Heart left ventricle (tissue), 16 donors: Measurements from ENCODE around the gene NKAIN2. TPM values are rescaled to one million over a fixed set of nuclear protein-coding genes. Genes with fewer than 3 reads are reported as not detected.

ENCODE experiments used
- ATAC-seq, 4 donors: fragments of 200-7000 bp; cut with Tn5 transposase; one replicate each; pipeline ENCODE4 v1.9.1; 2020 to 2022; ENCODE audit warnings: moderate library complexity in 4 of 4, mild to moderate bottlenecking in 3 of 4, moderate number of reproducible peaks in 1 of 4
- DNase-seq, 5 donors: peaks; one replicate each; pipeline ENCODE4 v3.0.0-alpha.2; 2020
- H3K27ac ChIP-seq, 12 donors: fragments of 200-600 bp; sonication (generic) in 4 of 12; one replicate each; pipeline versions ENCODE4 v1.5.0 to v1.8.0; 2016 to 2022; ENCODE audit warnings: mild to moderate bottlenecking in 2 of 12
- H3K27me3 ChIP-seq, 9 donors: fragments of 200-600 bp; sonication (generic) in 2 of 9; one replicate each; pipeline versions ENCODE4 v1.5.1 to v1.8.0; 2016 to 2022; ENCODE audit warnings: mild to moderate bottlenecking in 3 of 9
- H3K36me3 ChIP-seq, 9 donors: fragments of 200-600 bp; sonication (generic) in 2 of 9; one replicate each; pipeline versions ENCODE4 v1.5.0 to v1.8.0; 2018 to 2022; ENCODE audit warnings: mild to moderate bottlenecking in 2 of 9
- H3K4me1 ChIP-seq, 12 donors: fragments of 200-600 bp; sonication (generic) in 4 of 12; one replicate each; pipeline versions ENCODE4 v1.5.0 to v1.8.0; 2016 to 2022; ENCODE audit warnings: mild to moderate bottlenecking in 3 of 12
- H3K4me3 ChIP-seq, 12 donors: fragments of 200-600 bp; sonication (generic) in 4 of 12; one replicate each; pipeline versions ENCODE4 v1.5.0 to v1.8.0; 2017 to 2022; ENCODE audit warnings: mild to moderate bottlenecking in 9 of 12, moderate library complexity in 4 of 12
- H3K9me3 ChIP-seq, 12 donors: fragments of 200-600 bp; sonication (generic) in 4 of 12; one replicate each; pipeline versions ENCODE4 v1.5.0 to v1.8.0; 2016 to 2022; ENCODE audit warnings: mild to moderate bottlenecking in 1 of 12
- POLR2A ChIP-seq, 2 donors: fragments of 450-650 bp; IDR thresholded peaks; one replicate each; pipeline ENCODE4 v1.6.1; 2017; ENCODE audit warnings: antibody characterized with exemption in 2 of 2, mild to moderate bottlenecking in 2 of 2, moderate library complexity in 2 of 2
- WGBS, 4 donors: extraction: QIAGEN DNeasy Blood & Tissue Kit in 2 of 4; methylation state at CpG; one replicate each; pipeline versions ENCODE4 v1.1.5 to v1.1.7; 2013 to 2018; 5-methylcytosine and 5-hydroxymethylcytosine counted together
- intact Hi-C, 10 donors: fragments of 100-400 bp; cut with DNase I; formaldehyde crosslinking; loops; one replicate each; pipeline versions ENCODE4 v1.11.1 to v1.14.2; 2022
- polyA plus RNA-seq, 2 donors: library from polyadenylated mRNA; stranded (reverse); fragments of 200-250 nt; gene quantifications; one replicate each; pipeline ENCODE4 v1.2.3, GENCODE V29; 2013
- total RNA-seq, 9 donors: library from RNA; depleted of rRNA in 2 of 9; stranded (reverse); fragments of >200 nt in 2 of 9; fragmentation: NEBNext Ultra II Directional in 3 of 9; extraction: Animal tissue kit (Norgen Biotek cat#: 25700) in 3 of 9; gene quantifications; one replicate each; pipeline versions ENCODE4 v1.1.0 to v1.2.4, GENCODE V29; 2016 to 2023
- TF ChIP-seq, protein P1 (sequence below), 12 donors: fragments of 200-600 bp; sonication (generic) in 4 of 12; IDR thresholded peaks; one replicate each; pipeline versions ENCODE4 v1.5.0 to v1.8.0; 2018 to 2022; ENCODE audit warnings: antibody characterized with exemption in 12 of 12, mild to moderate bottlenecking in 5 of 12
- donor health status: ischemic (EF 13 %, LVEDD 7.1; RV severe dilation, severe dysfunction).
- donor health status: healthy with polysubstance abuse.
- donor health status: DM: no; HTN: yes; CAD: no.
- donor health status: DM: no; HTN: no; CAD: no.
- donor health status: ischemic (EF 25% LVEDD 6.9; RV normal size, moderate dysfunction).
- donor health status: ischemic (EF 25% LVEDD 5.7; RV mildly dilated, moderate dysfunction).
- donor health status: healthy.
- donor health status: DM: yes; HTN: yes; CAD: no.
- donor health status: ischemic (EF 35%, LVEDD 5.7; RV mildly dilated, moderate dysfunction).
- donor health status: nonischemic (EF 11% LVEDD 7.7; RV severe dilation, severe dysfunction).
- donor health status: DM: yes; HTN: yes; CAD: no.
- donor health status: PGD.
- donor health status: ischemic (EF 29% LVEDD 5.4; RV normal size, mild dysfunction).
- donor health status: nonischemic (EF 23%, LVEDD 6.1; RV moderate dilation, normal function).

NKAIN2 gene
- total and polyA plus RNA-seq, 11 donors: 0.19 to 0.83 (median 0.33) TPM; not detected in 2

DNA sequence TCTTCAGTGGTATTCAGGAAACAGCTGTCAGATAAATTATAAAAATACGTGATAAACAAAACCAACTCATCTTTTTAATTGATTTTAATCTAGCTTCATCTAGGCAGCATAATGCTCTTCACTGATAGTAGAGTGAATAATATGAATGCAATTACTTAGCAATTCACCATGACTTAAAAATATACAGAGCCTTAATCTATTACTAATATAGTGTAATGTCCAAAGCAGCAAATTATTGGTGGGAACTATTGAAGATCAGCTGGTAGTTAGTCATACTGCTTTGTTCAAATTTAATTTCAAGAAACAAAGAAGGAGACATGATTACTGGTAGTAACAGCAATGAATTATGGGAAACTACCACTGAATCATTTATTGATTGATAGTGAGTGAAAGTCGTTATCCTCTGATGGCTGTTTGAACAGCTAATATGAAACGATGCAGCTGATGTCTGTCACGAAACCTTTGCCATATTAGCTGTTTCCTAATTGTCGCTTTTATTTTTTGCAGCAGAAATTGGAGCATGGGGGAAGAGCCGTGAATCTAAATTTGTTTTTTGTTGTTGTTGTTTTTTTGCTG lies 99.2 kb downstream of the NKAIN2 start:
- intact Hi-C loops: no loop called here
- H3K27ac ChIP-seq: no peak overlapping the region
- no peak for TF ChIP-seq POLR2A (IDR thresholded peaks at IDR 0.05)
- TF ChIP-seq, protein P1, sequence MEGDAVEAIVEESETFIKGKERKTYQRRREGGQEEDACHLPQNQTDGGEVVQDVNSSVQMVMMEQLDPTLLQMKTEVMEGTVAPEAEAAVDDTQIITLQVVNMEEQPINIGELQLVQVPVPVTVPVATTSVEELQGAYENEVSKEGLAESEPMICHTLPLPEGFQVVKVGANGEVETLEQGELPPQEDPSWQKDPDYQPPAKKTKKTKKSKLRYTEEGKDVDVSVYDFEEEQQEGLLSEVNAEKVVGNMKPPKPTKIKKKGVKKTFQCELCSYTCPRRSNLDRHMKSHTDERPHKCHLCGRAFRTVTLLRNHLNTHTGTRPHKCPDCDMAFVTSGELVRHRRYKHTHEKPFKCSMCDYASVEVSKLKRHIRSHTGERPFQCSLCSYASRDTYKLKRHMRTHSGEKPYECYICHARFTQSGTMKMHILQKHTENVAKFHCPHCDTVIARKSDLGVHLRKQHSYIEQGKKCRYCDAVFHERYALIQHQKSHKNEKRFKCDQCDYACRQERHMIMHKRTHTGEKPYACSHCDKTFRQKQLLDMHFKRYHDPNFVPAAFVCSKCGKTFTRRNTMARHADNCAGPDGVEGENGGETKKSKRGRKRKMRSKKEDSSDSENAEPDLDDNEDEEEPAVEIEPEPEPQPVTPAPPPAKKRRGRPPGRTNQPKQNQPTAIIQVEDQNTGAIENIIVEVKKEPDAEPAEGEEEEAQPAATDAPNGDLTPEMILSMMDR (IDR thresholded peaks at IDR 0.05): no peak
- no peaks in the 10 kb centered on the region for H3K9me3 ChIP-seq
- H3K4me3 ChIP-seq: no peak overlapping the region
- H3K27me3 ChIP-seq: no peaks in the 10 kb centered on the region
- DNase-seq (no peak), ATAC-seq (no peak)
- 85 to 87% (median 86%) methylated on average over 6 of the region's 6 CpGs for WGBS, 4 donors
- H3K4me1 ChIP-seq: no peaks in the 10 kb centered on the region
- H3K36me3 ChIP-seq: no peaks in the 10 kb centered on the region

- ATAC-seq (no peak), DNase-seq (no peak)
- no peaks in the 10 kb centered on the region for H3K4me1 ChIP-seq
- no peaks in the 10 kb centered on the region for H3K27me3 ChIP-seq
- no peaks in the 10 kb centered on the region for H3K36me3 ChIP-seq
- H3K9me3 ChIP-seq: no peaks in the 10 kb centered on the region
- no peak overlapping the region for H3K27ac ChIP-seq
- 79 to 96% (median 90%) methylated on average over 2 of the region's 2 CpGs for WGBS, 4 donors
- no peak overlapping the region for H3K4me3 ChIP-seq
- intact Hi-C loops: no loop called here
- TF ChIP-seq POLR2A (IDR thresholded peaks at IDR 0.05): no peak
- TF ChIP-seq, protein P1 (IDR thresholded peaks at IDR 0.05): no peak
Observed at GRCh38 chr6:123904228-123904627, 100.6 kb downstream of the NKAIN2 start.

- no peaks in the 10 kb centered on the region for H3K4me1 ChIP-seq
- intact Hi-C loops: no loop called here
- WGBS, 4 donors: 89 to 92% (median 91%) methylated on average over 2 of the region's 2 CpGs
Observed at GRCh38 chr6:123908797-123909196, 105.1 kb downstream of the NKAIN2 start.

DNA sequence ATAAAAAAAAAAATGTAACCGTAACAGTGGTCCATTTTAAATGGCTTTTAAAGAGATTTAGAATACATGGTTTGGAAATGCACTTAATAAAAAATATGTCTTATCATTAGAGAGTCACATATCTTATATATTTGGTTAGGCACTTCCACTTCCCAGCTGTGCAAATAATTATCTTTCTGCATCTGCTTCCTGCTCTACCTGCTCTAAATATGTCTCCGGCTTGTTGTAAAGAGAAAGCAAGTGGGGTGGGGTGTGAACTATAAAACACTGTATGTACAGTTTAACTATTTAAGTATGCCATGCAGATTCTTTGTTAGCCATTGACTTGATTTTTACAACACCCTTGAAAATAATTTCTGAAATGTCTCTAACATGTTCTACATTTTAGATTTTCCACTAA lies 106.3 kb downstream of the NKAIN2 start:
- no peak for TF ChIP-seq POLR2A (IDR thresholded peaks at IDR 0.05)
- TF ChIP-seq, protein P1 (IDR thresholded peaks at IDR 0.05): no peak
- no peaks in the 10 kb centered on the region for H3K27me3 ChIP-seq
- H3K36me3 ChIP-seq: no peaks in the 10 kb centered on the region
- no peak overlapping the region for H3K27ac ChIP-seq
- no peaks in the 10 kb centered on the region for H3K4me1 ChIP-seq
- 57 to 65% (median 63%) methylated on average over 2 of the region's 2 CpGs for WGBS, 4 donors
- intact Hi-C loops: no loop called here
- no peak for ATAC-seq
- DNase-seq: no peak
- H3K4me3 ChIP-seq: no peak overlapping the region
- H3K9me3 ChIP-seq: no peaks in the 10 kb centered on the region

More at GRCh38 chr6:123908797-123909196, 105.1 kb downstream of the NKAIN2 start:
- no peak for ATAC-seq
- Histone ChIP-seq H3K36me3 (no peaks in the 10 kb centered on the region), H3K4me3 (no peak overlapping the region), H3K9me3 (no peaks in the 10 kb centered on the region), H3K27ac (no peak overlapping the region), H3K27me3 (no peaks in the 10 kb centered on the region)
- DNase-seq: no peak
- TF ChIP-seq POLR2A (IDR thresholded peaks at IDR 0.05): no peak
- TF ChIP-seq, protein P1 (IDR thresholded peaks at IDR 0.05): no peak
